RWPE2 (cell line): ENCODE measurements around the gene ILDR1.

ENCODE experiments used
- ATAC-seq: fragments of 200-7000 bp; cut with Tn5 transposase; 3 replicates; pipeline ENCODE4 v1.9.1; 2021; ENCODE audit warnings: low read depth
- DNase-seq: peaks from one replicate; pipeline ENCODE4 v3.0.0-alpha.2; 2020; ENCODE audit warnings: low spot score
- H3K27ac ChIP-seq: fragments of 450-650 bp; 2 replicates; pipeline ENCODE4 v1.5.1; 2017; ENCODE audit warnings: mild to moderate bottlenecking; ENCODE audit not compliant: poor library complexity, severe bottlenecking
- H3K27me3 ChIP-seq: fragments of 250-450 bp; sonication (Bioruptor Pico); 2 replicates; pipeline ENCODE4 v1.5.1; 2021; ENCODE audit warnings: mild to moderate bottlenecking, moderate library complexity; ENCODE audit not compliant: insufficient read depth, poor library complexity, severe bottlenecking
- H3K36me3 ChIP-seq: fragments of 250-450 bp; sonication (Bioruptor Pico); 2 replicates; pipeline ENCODE4 v1.5.1; 2020; ENCODE audit warnings: low read depth, mild to moderate bottlenecking, moderate library complexity
- H3K4me1 ChIP-seq: fragments of 250-450 bp; sonication (Bioruptor Pico); 2 replicates; pipeline ENCODE4 v1.5.1; 2021; ENCODE audit warnings: mild to moderate bottlenecking, moderate library complexity; ENCODE audit not compliant: insufficient read depth, poor library complexity, severe bottlenecking
- H3K4me3 ChIP-seq: fragments of 250-450 bp; sonication (Bioruptor Pico); 2 replicates; pipeline ENCODE4 v1.5.1; 2021; ENCODE audit warnings: mild to moderate bottlenecking, moderate library complexity; ENCODE audit not compliant: severe bottlenecking
- H3K9me3 ChIP-seq: fragments of 250-450 bp; sonication (Bioruptor Pico); 2 replicates; pipeline ENCODE4 v1.5.1; 2021; ENCODE audit warnings: mild to moderate bottlenecking, moderate library complexity; ENCODE audit not compliant: severe bottlenecking
- TF ChIP-seq, protein P1 (sequence below): fragments of 450-650 bp; IDR thresholded peaks from one replicate; pipeline ENCODE4 v1.5.1; 2017; ENCODE audit warnings: mild to moderate bottlenecking, moderate library complexity; ENCODE audit not compliant: poor library complexity, severe bottlenecking

Gene ILDR1

DNA sequence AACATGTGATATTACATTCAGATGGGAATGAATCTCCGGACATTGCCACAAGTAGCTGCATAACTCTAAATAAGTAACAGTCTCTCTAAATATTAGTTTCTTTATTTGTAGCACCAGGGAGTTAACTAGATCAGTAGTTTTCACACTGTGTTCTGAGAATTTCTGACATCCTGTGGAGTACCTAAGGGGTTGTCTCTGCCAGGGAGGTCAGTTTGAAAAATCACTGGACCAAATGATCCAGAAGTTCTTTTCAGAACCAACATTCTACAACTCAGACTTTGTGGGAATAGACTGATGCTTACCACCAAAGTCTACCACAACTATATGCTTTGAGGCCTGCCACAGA lies 9.0 kb upstream of the ILDR1 start:
- Histone ChIP-seq H3K4me1 (no peaks in the 10 kb centered on the region), H3K9me3 (no peaks in the 10 kb centered on the region), H3K27ac (no peak overlapping the region), H3K36me3 (no peaks in the 10 kb centered on the region), H3K4me3 (no peak overlapping the region), H3K27me3 (no peaks in the 10 kb centered on the region)
- TF ChIP-seq, protein P1, sequence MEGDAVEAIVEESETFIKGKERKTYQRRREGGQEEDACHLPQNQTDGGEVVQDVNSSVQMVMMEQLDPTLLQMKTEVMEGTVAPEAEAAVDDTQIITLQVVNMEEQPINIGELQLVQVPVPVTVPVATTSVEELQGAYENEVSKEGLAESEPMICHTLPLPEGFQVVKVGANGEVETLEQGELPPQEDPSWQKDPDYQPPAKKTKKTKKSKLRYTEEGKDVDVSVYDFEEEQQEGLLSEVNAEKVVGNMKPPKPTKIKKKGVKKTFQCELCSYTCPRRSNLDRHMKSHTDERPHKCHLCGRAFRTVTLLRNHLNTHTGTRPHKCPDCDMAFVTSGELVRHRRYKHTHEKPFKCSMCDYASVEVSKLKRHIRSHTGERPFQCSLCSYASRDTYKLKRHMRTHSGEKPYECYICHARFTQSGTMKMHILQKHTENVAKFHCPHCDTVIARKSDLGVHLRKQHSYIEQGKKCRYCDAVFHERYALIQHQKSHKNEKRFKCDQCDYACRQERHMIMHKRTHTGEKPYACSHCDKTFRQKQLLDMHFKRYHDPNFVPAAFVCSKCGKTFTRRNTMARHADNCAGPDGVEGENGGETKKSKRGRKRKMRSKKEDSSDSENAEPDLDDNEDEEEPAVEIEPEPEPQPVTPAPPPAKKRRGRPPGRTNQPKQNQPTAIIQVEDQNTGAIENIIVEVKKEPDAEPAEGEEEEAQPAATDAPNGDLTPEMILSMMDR = no peak
- DNase-seq = no peak
- no peak for ATAC-seq

DNA sequence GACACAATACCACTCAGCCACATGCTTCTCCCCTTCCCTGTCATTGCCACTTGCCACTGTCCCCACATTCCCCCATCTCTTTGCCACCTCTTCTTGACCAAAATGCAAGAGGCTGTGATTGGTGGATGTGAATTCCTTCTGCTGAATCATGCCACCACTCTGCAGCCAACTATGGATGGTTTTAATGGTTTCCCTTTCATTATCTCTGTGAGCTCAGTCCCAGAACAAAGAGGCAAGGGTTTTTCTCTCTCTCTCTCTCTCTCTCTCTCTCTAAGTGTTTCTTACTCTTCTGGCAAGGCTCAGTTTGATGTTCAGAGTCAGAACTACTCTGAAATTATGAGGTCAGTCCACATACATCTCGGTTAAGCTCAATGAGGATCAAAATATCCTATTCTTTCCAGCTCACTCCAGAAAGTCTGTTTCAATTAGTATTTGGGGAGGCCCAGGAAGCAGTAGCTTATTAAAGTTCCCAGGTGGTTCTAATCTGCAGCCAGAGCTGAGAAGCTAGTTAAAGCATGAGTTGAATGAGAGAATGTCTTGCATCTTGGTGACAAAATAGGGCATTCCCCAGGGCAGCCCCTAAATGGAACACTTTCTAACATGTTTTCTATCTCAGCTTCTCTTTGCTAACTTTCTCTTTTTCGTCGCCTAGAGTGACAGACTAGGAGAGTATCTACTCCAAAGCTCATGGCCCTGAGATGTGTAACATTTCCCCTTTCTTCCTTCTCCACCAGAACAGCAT lies 8.5 kb upstream of the ILDR1 start:
- H3K9me3 ChIP-seq = no peaks in the 10 kb centered on the region
- H3K4me1 ChIP-seq = no peaks in the 10 kb centered on the region
- H3K36me3 ChIP-seq = no peaks in the 10 kb centered on the region
- DNase-seq (no peak), ATAC-seq (no peak)
- TF ChIP-seq, protein P1 = no peak
- H3K27ac ChIP-seq = no peak overlapping the region
- H3K27me3 ChIP-seq = no peaks in the 10 kb centered on the region
- H3K4me3 ChIP-seq = no peak overlapping the region

DNA sequence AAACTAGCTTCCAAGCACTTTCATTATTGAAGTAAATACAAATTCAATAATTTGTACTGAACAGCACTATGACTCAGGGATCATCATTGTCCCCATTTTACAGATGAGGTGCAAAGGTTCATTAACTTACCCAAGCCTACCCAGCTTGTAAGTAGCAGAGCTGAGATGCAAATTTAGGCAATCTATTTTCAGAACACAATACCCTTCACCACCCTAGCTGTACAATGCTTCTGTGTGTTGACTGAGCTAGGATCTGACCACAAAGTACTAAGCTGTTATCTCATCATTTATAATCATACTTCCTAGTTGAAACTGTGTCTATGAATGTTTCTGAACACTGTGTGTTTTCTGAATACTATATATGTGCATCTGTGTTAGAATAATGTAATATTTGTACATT lies 3.2 kb upstream of the ILDR1 start:
- Histone ChIP-seq H3K27me3 (no peaks in the 10 kb centered on the region), H3K4me3 (no peak overlapping the region), H3K27ac (no peak overlapping the region), H3K36me3 (no peaks in the 10 kb centered on the region), H3K9me3 (no peaks in the 10 kb centered on the region), H3K4me1 (peaks cover 3% of the 10 kb centered on the region)
- TF ChIP-seq, protein P1 = no peak
- DNase-seq (no peak), ATAC-seq (no peak)

DNA sequence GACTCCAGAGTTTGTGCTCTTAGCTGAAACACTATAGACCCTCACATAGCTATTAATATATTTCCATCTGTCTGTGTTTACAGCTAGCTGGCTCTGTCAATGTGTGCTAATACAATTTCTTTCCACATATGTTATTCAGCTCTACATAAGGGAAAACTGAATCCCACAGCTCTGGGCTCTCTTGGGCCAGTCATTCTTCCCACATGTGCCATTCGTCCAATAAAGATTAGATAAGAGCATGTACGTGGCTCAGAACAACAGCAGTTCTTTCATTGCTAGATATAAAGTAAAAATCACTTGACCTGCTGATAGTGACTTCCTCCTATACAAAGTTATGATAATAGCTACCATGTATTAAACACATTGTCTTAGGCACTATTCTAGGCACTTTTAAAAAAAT lies 2.8 kb upstream of the ILDR1 start:
- no peaks in the 10 kb centered on the region for H3K36me3 ChIP-seq
- no peak for ATAC-seq
- TF ChIP-seq, protein P1 = no peak
- H3K4me3 ChIP-seq = no peak overlapping the region
- DNase-seq = no peak
- no peaks in the 10 kb centered on the region for H3K9me3 ChIP-seq
- no peaks in the 10 kb centered on the region for H3K27me3 ChIP-seq
- no peak overlapping the region for H3K27ac ChIP-seq
- peaks cover 3% of the 10 kb centered on the region for H3K4me1 ChIP-seq

DNA sequence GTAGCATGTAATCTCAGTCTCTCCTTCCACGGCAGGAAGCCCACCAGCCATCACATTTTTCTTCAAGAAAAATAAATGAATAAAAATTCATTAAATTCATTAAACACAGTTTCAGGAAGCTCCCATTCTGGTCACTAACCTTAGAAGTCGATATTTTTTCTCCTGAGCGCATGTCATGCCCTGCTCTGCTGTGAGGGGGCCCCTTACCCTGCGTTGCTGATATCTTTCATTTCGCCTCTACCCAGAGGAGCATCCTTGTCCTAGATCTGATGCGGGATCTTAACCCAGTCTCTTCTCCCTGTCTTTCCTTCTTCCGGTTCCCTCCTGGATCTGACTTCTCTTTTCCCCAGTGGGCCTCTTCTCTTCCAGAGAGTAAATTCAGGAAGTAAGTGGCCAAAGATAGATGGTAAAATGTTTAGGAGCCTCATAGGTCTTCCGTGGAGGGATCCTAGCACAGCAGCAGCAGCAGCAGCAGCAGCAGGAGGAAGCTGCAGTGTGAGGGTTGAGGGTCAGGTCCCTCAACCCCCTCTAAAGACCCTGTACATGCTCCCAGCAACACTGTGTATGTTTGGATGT lies 1.4 kb upstream of the ILDR1 start:
- TF ChIP-seq, protein P1 = no peak
- H3K4me1 ChIP-seq = peaks cover 3% of the 10 kb centered on the region
- no peak overlapping the region for H3K4me3 ChIP-seq

More for the DNA sequence above, 1.4 kb upstream of the ILDR1 start:
- no peak overlapping the region for H3K27ac ChIP-seq
- H3K36me3 ChIP-seq = no peaks in the 10 kb centered on the region
- H3K9me3 ChIP-seq = no peaks in the 10 kb centered on the region
- no peaks in the 10 kb centered on the region for H3K27me3 ChIP-seq
- DNase-seq (no peak), ATAC-seq (no peak)
